Left lung (tissue), 10 donors: Measurements from ENCODE around the gene DRD2. TPM values are rescaled to one million over a fixed set of nuclear protein-coding genes. Genes with fewer than 3 reads are reported as not detected.

Source experiments
- ATAC-seq: fragments of 200-7000 bp; cut with Tn5 transposase; one replicate; pipeline ENCODE4 v1.9.1; 2020; ENCODE audit warnings: moderate library complexity
- DNase-seq, 4 donors: peaks; one replicate each; pipeline ENCODE4 v3.0.0-alpha.2; 2013 to 2020
- H3K27ac ChIP-seq, 2 donors: fragments of 200-600 bp; sonication (generic) in 1 of 2; one replicate each; pipeline versions ENCODE4 v1.5.0 to v1.8.0; 2020 to 2021
- H3K27me3 ChIP-seq, 2 donors: fragments of 200-600 bp; sonication (generic) in 1 of 2; one replicate each; pipeline versions ENCODE4 v1.5.0 to v1.8.0; 2020 to 2021
- H3K36me3 ChIP-seq, 2 donors: fragments of 200-600 bp; sonication (generic) in 1 of 2; one replicate each; pipeline versions ENCODE4 v1.5.0 to v1.8.0; 2020 to 2021
- H3K4me1 ChIP-seq, 2 donors: fragments of 200-600 bp; one replicate each; pipeline ENCODE4 v1.8.0; 2021
- H3K4me3 ChIP-seq, 2 donors: fragments of 200-600 bp; sonication (generic) in 1 of 2; one replicate each; pipeline versions ENCODE4 v1.5.0 to v1.8.0; 2020 to 2021; ENCODE audit warnings: mild to moderate bottlenecking in 1 of 2
- H3K9me3 ChIP-seq, 2 donors: fragments of 200-600 bp; sonication (generic) in 1 of 2; one replicate each; pipeline versions ENCODE4 v1.5.0 to v1.8.0; 2020 to 2021
- intact Hi-C, 2 donors: fragments of 100-400 bp; cut with DNase I; formaldehyde crosslinking; loops; one replicate each; pipeline versions ENCODE4 v1.11.2 to v1.14.2; 2022
- microRNA-seq, 2 donors: library from miRNA; unstranded; fragments of <30 nt; microRNA quantifications; one replicate each; pipeline ENCODE4, GENCODE V29; 2019
- polyA plus RNA-seq, 6 donors: library from polyadenylated mRNA; unstranded; fragments of 120-200 nt; gene quantifications; one replicate each; pipeline ENCODE4 v1.2.1, GENCODE V29; 2013; ENCODE audit not compliant: insufficient read length in 6 of 6
- total RNA-seq, 2 donors: library from RNA; stranded (reverse); fragmentation: NEBNext Ultra II Directional; extraction: Animal tissue kit (Norgen Biotek cat#: 25700); gene quantifications; one replicate each; pipeline ENCODE4 v1.2.1, GENCODE V29; 2021
- TF ChIP-seq, protein P1 (sequence below), 2 donors: fragments of 200-600 bp; sonication (generic) in 1 of 2; IDR thresholded peaks; one replicate each; pipeline versions ENCODE4 v1.5.0 to v1.8.0; 2021; ENCODE audit warnings: antibody characterized with exemption in 2 of 2
- donor health status: DM: no; HTN: yes; CAD: no.
- donor health status: DM: no; HTN: no; CAD: no.

Gene DRD2
- total and polyA plus RNA-seq, 8 donors, result 0.17 to 0.43 (median 0.22) TPM; not detected in 2

DNA sequence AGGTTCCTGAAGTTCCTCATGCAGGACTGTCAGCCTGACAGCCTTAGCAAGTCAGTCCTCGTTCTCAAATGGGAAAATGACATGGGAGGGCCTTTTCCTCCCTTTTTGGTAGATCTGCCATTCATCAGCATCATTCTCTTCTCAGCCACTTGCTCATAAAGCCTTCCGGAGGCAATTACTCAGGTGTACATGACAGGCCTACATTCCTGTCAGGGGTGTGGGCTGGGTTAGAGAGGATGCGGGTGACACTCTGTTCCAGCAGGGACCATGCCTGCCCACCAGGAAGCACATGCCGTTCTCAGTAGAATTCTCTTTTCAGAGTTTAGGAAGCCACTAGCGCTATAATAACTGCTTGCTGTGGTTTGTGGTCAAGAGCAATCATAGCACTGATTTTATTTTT lies 111.8 kb downstream of the DRD2 start:
- TF ChIP-seq, protein P1, sequence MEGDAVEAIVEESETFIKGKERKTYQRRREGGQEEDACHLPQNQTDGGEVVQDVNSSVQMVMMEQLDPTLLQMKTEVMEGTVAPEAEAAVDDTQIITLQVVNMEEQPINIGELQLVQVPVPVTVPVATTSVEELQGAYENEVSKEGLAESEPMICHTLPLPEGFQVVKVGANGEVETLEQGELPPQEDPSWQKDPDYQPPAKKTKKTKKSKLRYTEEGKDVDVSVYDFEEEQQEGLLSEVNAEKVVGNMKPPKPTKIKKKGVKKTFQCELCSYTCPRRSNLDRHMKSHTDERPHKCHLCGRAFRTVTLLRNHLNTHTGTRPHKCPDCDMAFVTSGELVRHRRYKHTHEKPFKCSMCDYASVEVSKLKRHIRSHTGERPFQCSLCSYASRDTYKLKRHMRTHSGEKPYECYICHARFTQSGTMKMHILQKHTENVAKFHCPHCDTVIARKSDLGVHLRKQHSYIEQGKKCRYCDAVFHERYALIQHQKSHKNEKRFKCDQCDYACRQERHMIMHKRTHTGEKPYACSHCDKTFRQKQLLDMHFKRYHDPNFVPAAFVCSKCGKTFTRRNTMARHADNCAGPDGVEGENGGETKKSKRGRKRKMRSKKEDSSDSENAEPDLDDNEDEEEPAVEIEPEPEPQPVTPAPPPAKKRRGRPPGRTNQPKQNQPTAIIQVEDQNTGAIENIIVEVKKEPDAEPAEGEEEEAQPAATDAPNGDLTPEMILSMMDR (IDR thresholded peaks at IDR 0.05), result no peak
- intact Hi-C loops, result no loop called here
- H3K4me3 ChIP-seq, result no peak overlapping the region
- ATAC-seq (no peak), DNase-seq (no peak)
- no peaks in the 10 kb centered on the region for H3K9me3 ChIP-seq
- H3K4me1 ChIP-seq, result no peaks in the 10 kb centered on the region
- H3K27me3 ChIP-seq, result no peaks in the 10 kb centered on the region
- peaks cover 0 to 71% of the 10 kb centered on the region in 2 donors for H3K36me3 ChIP-seq
- no peak overlapping the region for H3K27ac ChIP-seq

Small RNAs within 50 kb of the gene (microRNA-seq; reads per million reads assigned to microRNA genes)
- gene MIR4301, result 0 reads per million in 2 donors

Other genes with a start within 250 kb of the DRD2 start
- 10 to 100 TPM; 12.4 to 17.5 TPM for gene TTC12, start 160.8 kb downstream of the DRD2 start, total RNA-seq
- 10 to 100 TPM; 22.7 to 42.4 (median 37.2) TPM for gene TTC12, start 160.8 kb downstream of the DRD2 start, polyA plus RNA-seq
- under 1 TPM; 0.09 to 0.39 TPM for gene ANKK1, start 87.6 kb downstream of the DRD2 start, total RNA-seq
- under 1 TPM; 0.26 to 0.95 (median 0.55) TPM for gene ANKK1, start 87.6 kb downstream of the DRD2 start, polyA plus RNA-seq
- under 1 TPM; 0.23 to 0.81 TPM for gene TMPRSS5, start 230.9 kb upstream of the DRD2 start, total RNA-seq
- gene TMPRSS5, start 230.9 kb upstream of the DRD2 start, polyA plus RNA-seq, result 1 to 10 TPM in 5 of 6 donors, under 1 TPM in 1; 0.68 to 2.3 (median 1.8) TPM